Testis (tissue), 2 donors: ENCODE measurements around the gene RYR1.
"Not testable (repeated sequence)": the region's sequence is repeated elsewhere in the genome, so short reads cannot be mapped to it uniquely, and the experiment has no call there.

Source experiments
- CTCF ChIP-seq, 3 experiments: fragments of 450-650 bp in 2 of 3; fragments of 200-600 bp in 1 of 3; sonication (generic) in 1 of 3; IDR thresholded peaks; one replicate each; pipeline ENCODE4 v1.5.1; 2016 to 2019; ENCODE audit warnings: antibody characterized with exemption in 3 of 3, mild to moderate bottlenecking in 2 of 3, moderate library complexity in 1 of 3
- POLR2A ChIP-seq: fragments of 450-650 bp; IDR thresholded peaks from one replicate; pipeline ENCODE4 v1.6.1; 2017; ENCODE audit warnings: antibody characterized with exemption, mild to moderate bottlenecking, moderate library complexity

- TF ChIP-seq CTCF (IDR thresholded peaks at IDR 0.05); POLR2A: not testable (repeated sequence)
Measured at GRCh38 chr19:38517980-38518379, 84.5 kb downstream of the RYR1 start.
